Sigmoid colon (tissue), 3 donors: ENCODE data around the gene CRTC1.

Experiments
- POLR2A ChIP-seq, 2 donors: fragments of 450-650 bp; IDR thresholded peaks; one replicate each; pipeline ENCODE4 v1.6.1; 2016; ENCODE audit warnings: antibody characterized with exemption in 2 of 2, mild to moderate bottlenecking in 2 of 2, moderate library complexity in 2 of 2
- TF ChIP-seq, protein P1 (sequence below), 4 experiments: fragments of 450-650 bp in 3 of 4; fragments of 200-600 bp in 1 of 4; IDR thresholded peaks; one replicate each; pipeline ENCODE4 v1.5.1; 2016 to 2019; ENCODE audit warnings: antibody characterized with exemption in 4 of 4, mild to moderate bottlenecking in 3 of 4, moderate library complexity in 2 of 4

GRCh38 chr19:18776288-18776594 is 92.8 kb downstream of the CRTC1 start:
- TF ChIP-seq, protein P1, sequence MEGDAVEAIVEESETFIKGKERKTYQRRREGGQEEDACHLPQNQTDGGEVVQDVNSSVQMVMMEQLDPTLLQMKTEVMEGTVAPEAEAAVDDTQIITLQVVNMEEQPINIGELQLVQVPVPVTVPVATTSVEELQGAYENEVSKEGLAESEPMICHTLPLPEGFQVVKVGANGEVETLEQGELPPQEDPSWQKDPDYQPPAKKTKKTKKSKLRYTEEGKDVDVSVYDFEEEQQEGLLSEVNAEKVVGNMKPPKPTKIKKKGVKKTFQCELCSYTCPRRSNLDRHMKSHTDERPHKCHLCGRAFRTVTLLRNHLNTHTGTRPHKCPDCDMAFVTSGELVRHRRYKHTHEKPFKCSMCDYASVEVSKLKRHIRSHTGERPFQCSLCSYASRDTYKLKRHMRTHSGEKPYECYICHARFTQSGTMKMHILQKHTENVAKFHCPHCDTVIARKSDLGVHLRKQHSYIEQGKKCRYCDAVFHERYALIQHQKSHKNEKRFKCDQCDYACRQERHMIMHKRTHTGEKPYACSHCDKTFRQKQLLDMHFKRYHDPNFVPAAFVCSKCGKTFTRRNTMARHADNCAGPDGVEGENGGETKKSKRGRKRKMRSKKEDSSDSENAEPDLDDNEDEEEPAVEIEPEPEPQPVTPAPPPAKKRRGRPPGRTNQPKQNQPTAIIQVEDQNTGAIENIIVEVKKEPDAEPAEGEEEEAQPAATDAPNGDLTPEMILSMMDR (IDR thresholded peaks at IDR 0.05), result no peak
- no peak for TF ChIP-seq POLR2A (IDR thresholded peaks at IDR 0.05)
